Calu3 (cell line): ENCODE results near the gene SORBS1. TPM values are rescaled to one million over a fixed set of nuclear protein-coding genes. Genes with fewer than 3 reads are reported as not detected.

ENCODE experiments used
- BruUV-seq: library from RNA; stranded (reverse); fragments of 400-500 nt; replicated peaks from 2 replicates; lab custom pipeline; 2021; lab: Mats Ljungman, UMichigan
- CTCF ChIA-PET: fragments of 300-600 bp; sonication (Branson Sonifier 250); formaldehyde crosslinking; loops from one replicate; lab custom pipeline; 2022; ENCODE audit warnings: antibody characterized with exemption; lab: Charles Lee
- DNase-seq: peaks from one replicate; pipeline ENCODE4 v3.0.0; 2022
- H3K27ac Mint-ChIP-seq: one replicate; pipeline ENCODE4 v1.8.0; 2022; ENCODE audit warnings: mixed read lengths; ENCODE audit not compliant: unreplicated experiment
- H3K27me3 Mint-ChIP-seq: one replicate; pipeline ENCODE4 v1.8.0; 2022; ENCODE audit warnings: mixed read lengths; ENCODE audit not compliant: unreplicated experiment
- H3K36me3 Mint-ChIP-seq: one replicate; pipeline ENCODE4 v1.8.0; 2022; ENCODE audit warnings: mild to moderate bottlenecking, moderate library complexity, mixed read lengths; ENCODE audit not compliant: insufficient read depth, unreplicated experiment
- H3K4me1 Mint-ChIP-seq: one replicate; pipeline ENCODE4 v1.8.0; 2022; ENCODE audit warnings: mild to moderate bottlenecking, low read depth, mixed read lengths; ENCODE audit not compliant: unreplicated experiment
- H3K4me3 Mint-ChIP-seq: one replicate; pipeline ENCODE4 v1.8.0; 2022; ENCODE audit warnings: mild to moderate bottlenecking, low read depth, moderate library complexity, mixed read lengths; ENCODE audit not compliant: unreplicated experiment
- H3K9me3 Mint-ChIP-seq: one replicate; pipeline ENCODE4 v1.8.0; 2022; ENCODE audit warnings: low read depth, mixed read lengths; ENCODE audit not compliant: unreplicated experiment
- intact Hi-C: fragments of 100-400 bp; cut with micrococcal nuclease; formaldehyde crosslinking; loops from one replicate; pipeline ENCODE4 v1.10.0; 2022; ENCODE audit not compliant: unreplicated experiment
- total RNA-seq: library from RNA; stranded (reverse); gene quantifications from 2 replicates; pipeline ENCODE4 v1.2.3, GENCODE V29; 2022
- TF ChIP-seq, protein P1 (sequence below): fragments of 200-600 bp; IDR thresholded peaks from one replicate; pipeline ENCODE4 v1.8.0; 2022; ENCODE audit warnings: antibody characterized with exemption; ENCODE audit not compliant: unreplicated experiment

The SORBS1 gene
- total RNA-seq, 1 experiment from 2014 or later, result 2.8 TPM

DNA sequence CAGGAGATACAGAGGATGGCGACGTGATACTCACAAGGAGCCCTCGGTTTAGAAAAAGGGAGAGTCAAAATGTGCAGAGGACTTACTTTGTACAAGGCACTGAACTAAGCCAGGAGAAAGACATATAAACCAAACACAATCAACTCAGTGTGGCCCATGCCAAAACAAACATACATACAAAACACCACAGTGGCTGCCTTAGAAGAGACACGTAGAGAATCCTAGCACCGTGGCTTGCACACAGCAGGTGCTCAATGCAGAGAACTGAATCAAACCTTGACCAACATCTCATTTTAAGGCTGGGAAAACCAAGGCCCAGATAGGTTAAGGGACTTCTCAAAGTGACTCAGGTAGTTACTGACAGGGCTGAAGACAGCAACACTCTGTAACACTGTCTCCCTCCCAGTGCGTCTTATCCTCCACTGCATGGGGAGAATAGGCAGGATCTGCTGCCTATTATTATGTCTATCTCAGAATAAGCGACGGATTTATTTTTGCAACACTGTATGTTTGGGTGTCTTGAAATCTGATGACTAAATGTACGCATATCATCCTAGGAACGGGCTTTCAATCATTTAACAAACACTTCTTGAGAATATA lies 11.0 kb downstream of the SORBS1 start:
- CTCF ChIA-PET, result no interaction called here
- DNase-seq, result no peak
- intact Hi-C loops, result no loop called here
- no TSS peak for BruUV-seq
- Mint-ChIP-seq H3K4me3 (no peak overlapping the region), H3K27me3 (no peaks in the 10 kb centered on the region), H3K27ac (no peak overlapping the region), H3K36me3 (peaks cover 4% of the 10 kb centered on the region), H3K9me3 (peaks cover 5% of the 10 kb centered on the region), H3K4me1 (peaks cover 15% of the 10 kb centered on the region)
- TF ChIP-seq, protein P1, sequence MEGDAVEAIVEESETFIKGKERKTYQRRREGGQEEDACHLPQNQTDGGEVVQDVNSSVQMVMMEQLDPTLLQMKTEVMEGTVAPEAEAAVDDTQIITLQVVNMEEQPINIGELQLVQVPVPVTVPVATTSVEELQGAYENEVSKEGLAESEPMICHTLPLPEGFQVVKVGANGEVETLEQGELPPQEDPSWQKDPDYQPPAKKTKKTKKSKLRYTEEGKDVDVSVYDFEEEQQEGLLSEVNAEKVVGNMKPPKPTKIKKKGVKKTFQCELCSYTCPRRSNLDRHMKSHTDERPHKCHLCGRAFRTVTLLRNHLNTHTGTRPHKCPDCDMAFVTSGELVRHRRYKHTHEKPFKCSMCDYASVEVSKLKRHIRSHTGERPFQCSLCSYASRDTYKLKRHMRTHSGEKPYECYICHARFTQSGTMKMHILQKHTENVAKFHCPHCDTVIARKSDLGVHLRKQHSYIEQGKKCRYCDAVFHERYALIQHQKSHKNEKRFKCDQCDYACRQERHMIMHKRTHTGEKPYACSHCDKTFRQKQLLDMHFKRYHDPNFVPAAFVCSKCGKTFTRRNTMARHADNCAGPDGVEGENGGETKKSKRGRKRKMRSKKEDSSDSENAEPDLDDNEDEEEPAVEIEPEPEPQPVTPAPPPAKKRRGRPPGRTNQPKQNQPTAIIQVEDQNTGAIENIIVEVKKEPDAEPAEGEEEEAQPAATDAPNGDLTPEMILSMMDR, result no peak

DNA sequence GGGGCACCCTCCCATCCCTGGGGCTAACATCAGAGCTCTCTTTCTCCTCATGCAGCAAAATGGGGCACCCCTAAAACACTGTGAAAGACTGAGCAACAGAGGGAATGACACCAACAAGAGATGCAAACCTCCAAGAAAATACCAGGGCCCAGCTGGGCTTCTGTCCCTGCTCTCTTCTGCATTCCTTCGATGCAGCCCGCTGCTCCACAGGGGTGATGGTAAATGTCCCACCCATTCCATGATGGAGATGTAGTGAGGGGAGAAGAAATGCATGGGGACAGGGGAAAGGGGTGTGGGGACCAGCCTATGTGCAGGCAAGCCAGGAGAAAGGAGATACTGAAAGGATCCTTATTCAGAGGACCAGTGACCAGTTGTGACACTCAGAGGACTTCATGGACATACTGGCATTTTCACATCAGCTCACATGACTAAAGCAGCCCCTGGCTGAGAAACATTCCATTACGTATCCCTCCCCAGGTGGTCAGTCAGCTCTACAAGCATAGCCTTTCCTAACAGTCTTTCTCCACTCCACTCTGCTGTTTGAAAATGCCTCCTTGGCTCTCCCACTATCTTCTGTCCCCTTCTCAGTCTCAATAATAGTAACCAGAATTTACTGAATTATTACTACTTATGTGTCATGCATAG lies 13.3 kb downstream of the SORBS1 start:
- BruUV-seq, result no TSS peak
- peaks cover 2% of the 10 kb centered on the region for H3K9me3 Mint-ChIP-seq
- H3K27me3 Mint-ChIP-seq, result no peaks in the 10 kb centered on the region
- H3K27ac Mint-ChIP-seq, result no peak overlapping the region
- TF ChIP-seq, protein P1, result no peak
- DNase-seq, result no peak
- H3K36me3 Mint-ChIP-seq, result peaks cover 4% of the 10 kb centered on the region
- peaks cover 7% of the 10 kb centered on the region for H3K4me1 Mint-ChIP-seq
- intact Hi-C loops, result no loop called here
- H3K4me3 Mint-ChIP-seq, result no peak overlapping the region
- CTCF ChIA-PET, result interaction anchor here (0.6 to 0.7 kb wide), 2 partner anchors 19 to 54 kb away, joined by 5 to 13 read pairs; no protein-coding TSS in a partner anchor

DNA sequence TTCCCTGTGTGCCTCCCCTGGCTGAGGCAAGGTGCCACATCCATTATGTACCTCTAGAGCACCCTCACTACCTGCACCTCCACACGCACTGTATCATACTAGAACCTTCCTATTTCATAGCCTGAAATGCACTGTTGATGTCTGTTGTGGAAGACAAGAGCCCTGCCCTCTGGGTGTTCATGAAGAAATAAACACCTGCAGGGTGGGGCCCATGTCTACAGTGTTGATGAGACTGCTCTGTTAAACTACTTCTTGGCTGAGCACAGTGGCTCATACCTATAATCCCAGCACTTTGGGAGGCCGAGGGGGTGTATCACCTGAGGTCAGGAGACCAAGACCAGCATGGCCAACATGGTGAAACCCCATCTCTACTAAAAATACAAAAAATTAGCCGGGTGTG lies 14.0 kb downstream of the SORBS1 start:
- no peaks in the 10 kb centered on the region for H3K36me3 Mint-ChIP-seq
- H3K4me1 Mint-ChIP-seq, result peaks cover under 1% of the 10 kb centered on the region
- H3K4me3 Mint-ChIP-seq, result no peak overlapping the region
- DNase-seq, result no peak
- BruUV-seq, result no TSS peak
- no peaks in the 10 kb centered on the region for H3K9me3 Mint-ChIP-seq
- CTCF ChIA-PET, result no interaction called here
- H3K27me3 Mint-ChIP-seq, result no peaks in the 10 kb centered on the region
- intact Hi-C loops, result no loop called here
- TF ChIP-seq, protein P1, result no peak
- H3K27ac Mint-ChIP-seq, result no peak overlapping the region

GRCh38 chr10:95545981-95546380 lies 15.2 kb downstream of the SORBS1 start:
- BruUV-seq, result no TSS peak
- no peaks in the 10 kb centered on the region for H3K4me1 Mint-ChIP-seq
- no peak for DNase-seq
- H3K36me3 Mint-ChIP-seq, result no peaks in the 10 kb centered on the region
- H3K4me3 Mint-ChIP-seq, result no peak overlapping the region
- no peaks in the 10 kb centered on the region for H3K9me3 Mint-ChIP-seq
- CTCF ChIA-PET, result no interaction called here
- intact Hi-C loops, result no loop called here
- TF ChIP-seq, protein P1, result no peak
- no peaks in the 10 kb centered on the region for H3K27me3 Mint-ChIP-seq
- H3K27ac Mint-ChIP-seq, result no peak overlapping the region
